IMR-90 (cell line): ENCODE results near the gene USH1G. TPM values are rescaled to one million over a fixed set of nuclear protein-coding genes. Genes with fewer than 3 reads are reported as not detected.

Source experiments
- ATAC-seq: fragments of 200-7000 bp; cut with Tn5 transposase; 2 replicates; pipeline ENCODE4 v1.9.1; 2020; ENCODE audit warnings: low read depth, mild to moderate bottlenecking, moderate library complexity
- BruUV-seq: library from RNA; stranded (reverse); fragments of 400-500 nt; replicated peaks from 2 replicates; lab custom pipeline; 2021; lab: Mats Ljungman, UMichigan
- CTCF ChIA-PET: fragments of 300-600 bp; formaldehyde crosslinking; extraction: SDS; loops from one replicate; lab custom pipeline; 2021; ENCODE audit warnings: antibody characterized with exemption; lab: Yijun Ruan, JAX
- POLR2A ChIA-PET: fragments of 300-600 bp; sonication (Branson Sonifier 250); formaldehyde crosslinking; loops from one replicate; lab custom pipeline; 2022; ENCODE audit warnings: antibody characterized with exemption; ENCODE audit not compliant: unreplicated experiment; lab: Charles Lee
- DNase-seq: peaks from one replicate; pipeline ENCODE4 v3.0.0; 2013
- H2AFZ ChIP-seq: replicated peaks from 2 replicates; pipeline ENCODE3; 2013; ENCODE audit warnings: low read length, mild to moderate bottlenecking; ENCODE audit not compliant: poor library complexity
- H2AK5ac ChIP-seq: 2 replicates; pipeline ENCODE4 v1.6.1; 2013; ENCODE audit warnings: low read depth, low read length, inconsistent platforms
- H2AK9ac ChIP-seq: replicated peaks from 2 replicates; pipeline ENCODE3; 2013; ENCODE audit warnings: mild to moderate bottlenecking, low read depth, low read length, moderate library complexity; ENCODE audit not compliant: poor library complexity
- H2BK120ac ChIP-seq: 2 replicates; pipeline ENCODE4 v1.6.1; 2013; ENCODE audit warnings: low read depth, low read length, inconsistent platforms
- H2BK15ac ChIP-seq: 3 replicates; pipeline ENCODE4 v1.6.1; 2013; ENCODE audit warnings: low read depth, low read length, inconsistent platforms
- H2BK20ac ChIP-seq: 2 replicates; pipeline ENCODE4 v1.6.1; 2013; ENCODE audit warnings: low read depth, mild to moderate bottlenecking, inconsistent platforms, low read length, moderate library complexity
- H2BK5ac ChIP-seq: 2 replicates; pipeline ENCODE4 v1.6.1; 2013; ENCODE audit warnings: mild to moderate bottlenecking, low read depth, low read length, inconsistent platforms; ENCODE audit not compliant: poor library complexity, severe bottlenecking
- H3K14ac ChIP-seq: replicated peaks from 2 replicates; pipeline ENCODE4 v1.6.1; 2013; ENCODE audit warnings: low read depth, low read length, inconsistent platforms
- H3K18ac ChIP-seq: 2 replicates; pipeline ENCODE4 v1.6.1; 2013; ENCODE audit warnings: low read depth, low read length, control low read depth
- H3K23ac ChIP-seq: 2 replicates; pipeline ENCODE4 v1.6.1; 2013; ENCODE audit warnings: low read depth, low read length, inconsistent platforms
- H3K27ac ChIP-seq: 2 replicates; pipeline ENCODE4 v1.5.1; 2013; ENCODE audit warnings: mild to moderate bottlenecking, control low read depth, low read length; ENCODE audit not compliant: insufficient read depth
- H3K27me3 ChIP-seq: 2 replicates; pipeline ENCODE4 v1.6.1; 2013; ENCODE audit warnings: low read length; ENCODE audit not compliant: control insufficient read depth, insufficient read depth
- H3K36me3 ChIP-seq: 2 replicates; pipeline ENCODE4 v1.6.1; 2013; ENCODE audit warnings: low read length, mixed read lengths; ENCODE audit not compliant: control insufficient read depth, insufficient read depth
- H3K4ac ChIP-seq: 2 replicates; pipeline ENCODE4 v1.6.1; 2013; ENCODE audit warnings: low read depth, low read length, inconsistent platforms
- H3K4me1 ChIP-seq: 2 replicates; pipeline ENCODE4 v1.6.1; 2013; ENCODE audit warnings: low read length, mixed read lengths; ENCODE audit not compliant: control insufficient read depth, insufficient read depth
- H3K4me2 ChIP-seq: 2 replicates; pipeline ENCODE4 v1.6.1; 2013; ENCODE audit warnings: low read depth, mild to moderate bottlenecking, control low read depth, low read length, moderate library complexity
- H3K4me3 ChIP-seq: 2 replicates; pipeline ENCODE4 v1.5.1; 2013; ENCODE audit warnings: low read depth, mild to moderate bottlenecking, control low read depth, low read length, moderate library complexity; ENCODE audit not compliant: insufficient read depth
- H3K56ac ChIP-seq: 2 replicates; pipeline ENCODE4 v1.6.1; 2013; ENCODE audit warnings: low read length, inconsistent platforms; ENCODE audit not compliant: insufficient read depth; ENCODE audit errors: extremely low read depth
- H3K79me1 ChIP-seq, 2 experiments: 2 replicates each; pipeline ENCODE4 v1.6.1; 2013; ENCODE audit warnings: low read length in 2 of 2, inconsistent platforms in 1 of 2, low read depth in 1 of 2
- H3K9ac ChIP-seq: 2 replicates; pipeline ENCODE4 v1.6.1; 2013; ENCODE audit warnings: low read depth, low read length, control low read depth
- H3K9me1 ChIP-seq: 2 replicates; pipeline ENCODE4 v1.6.1; 2013; ENCODE audit warnings: low read length, inconsistent platforms; ENCODE audit not compliant: insufficient read depth
- H3K9me3 ChIP-seq: 2 replicates; pipeline ENCODE4 v1.6.1; 2013; ENCODE audit warnings: low read length; ENCODE audit not compliant: control insufficient read depth, insufficient read depth
- H4K20me1 ChIP-seq: 2 replicates; pipeline ENCODE4 v1.6.1; 2013; ENCODE audit warnings: low read length, inconsistent platforms; ENCODE audit not compliant: insufficient read depth
- H4K5ac ChIP-seq: 2 replicates; pipeline ENCODE4 v1.6.1; 2013; ENCODE audit warnings: mild to moderate bottlenecking, low read depth, low read length, control low read depth
- H4K8ac ChIP-seq, 2 experiments: 2 replicates each; pipeline ENCODE4 v1.6.1; 2013; ENCODE audit warnings: low read depth in 2 of 2, low read length in 2 of 2, control low read depth in 1 of 2, inconsistent platforms in 1 of 2
- H4K91ac ChIP-seq: 2 replicates; pipeline ENCODE4 v1.6.1; 2013; ENCODE audit warnings: low read depth, low read length, inconsistent platforms; ENCODE audit not compliant: insufficient read depth
- CEBPB ChIP-seq: IDR thresholded peaks from 2 replicates; pipeline ENCODE4 v1.6.1; 2012; ENCODE audit warnings: low read depth, low read length, improper control_type of control experiment
- FOS ChIP-seq: fragments of 150-350 bp; IDR thresholded peaks from 2 replicates; pipeline ENCODE4 v1.6.1; 2016; ENCODE audit warnings: low read depth, low read length
- MAFK ChIP-seq: IDR thresholded peaks from 2 replicates; pipeline ENCODE4 v1.6.1; 2012; ENCODE audit warnings: low read depth, low read length, improper control_type of control experiment
- WGBS, 2 experiments: methylation state at CpG; one replicate each; pipeline versions ENCODE4 v1.1.5 to v1.1.7; 2013; ENCODE audit warnings: missing lambda C conversion rate in 2 of 2; ENCODE audit not compliant: insufficient read length in 1 of 2; ENCODE audit errors: extremely low coverage in 2 of 2; 5-methylcytosine and 5-hydroxymethylcytosine counted together
- dilution Hi-C: fragments of 300-500 bp; cut with HindIII; formaldehyde crosslinking; loops from one replicate; pipeline ENCODE4 v1.14.3; 2018; ENCODE audit warnings: low sequenced_read_pairs; ENCODE audit not compliant: unreplicated experiment
- in situ Hi-C: fragments of 300-500 bp; cut with MboI; formaldehyde crosslinking; loops from 3 replicates; pipeline ENCODE4 v1.14.3; 2019; ENCODE audit warnings: low sequenced_read_pairs, inconsistent platforms, mixed read lengths
- intact Hi-C: fragments of 100-400 bp; cut with micrococcal nuclease; formaldehyde crosslinking; loops from 2 replicates; pipeline ENCODE4 v1.10.0; 2022
- polyA plus RNA-seq, 3 experiments: library from polyadenylated mRNA; depleted of rRNA; stranded (reverse); fragments of >200 nt; gene quantifications; 2 replicates each; pipeline ENCODE4 v1.2.3, GENCODE V29; 2012; ENCODE audit warnings: low replicate concordance in 1 of 3
- total RNA-seq: library from RNA; depleted of rRNA; stranded (reverse); fragments of >200 nt; gene quantifications from 2 replicates; pipeline ENCODE4 v1.2.3, GENCODE V29; 2012
- TF ChIP-seq, protein P1 (sequence below): fragments of 150-350 bp; IDR thresholded peaks from 2 replicates; pipeline ENCODE4 v1.6.1; 2017; ENCODE audit warnings: mild to moderate bottlenecking, antibody characterized with exemption, low read length, low read depth

Gene USH1G
- total and polyA plus RNA-seq, 2 of the 4 experiments (the other 2 are of a cell fraction) = not detected

DNA sequence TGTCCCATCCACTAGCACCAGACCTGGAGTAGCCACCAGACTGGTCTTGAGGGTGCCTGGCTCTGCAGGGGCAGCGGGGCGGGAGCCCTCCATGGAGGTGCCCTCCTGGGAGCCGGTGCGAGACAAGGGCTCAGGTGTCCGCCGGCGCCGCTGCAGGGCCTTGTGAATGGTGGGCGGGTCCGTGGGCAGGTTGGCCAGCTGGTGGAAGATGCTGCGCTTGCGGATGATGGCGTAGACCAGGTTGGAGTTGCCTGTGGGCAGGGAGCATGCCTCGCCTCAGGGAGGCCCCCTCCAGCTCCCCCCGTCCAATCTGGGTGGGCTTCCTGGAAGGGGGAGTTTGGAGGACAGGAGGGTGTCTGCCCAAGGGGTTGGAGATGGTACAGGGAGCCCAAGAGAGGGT, 31.1 kb upstream of the USH1G start:
- no peaks in the 10 kb centered on the region for H3K36me3 ChIP-seq
- no peak overlapping the region for H2AFZ ChIP-seq
- H2BK5ac ChIP-seq = no peak overlapping the region
- no peak overlapping the region for H3K23ac ChIP-seq
- H3K79me1 ChIP-seq = no peaks in the 10 kb centered on the region
- H2AK5ac ChIP-seq = no peak overlapping the region
- no peak overlapping the region for H3K27ac ChIP-seq
- dilution Hi-C loops = no loop called here
- no peak overlapping the region for H2BK20ac ChIP-seq
- H4K91ac ChIP-seq = no peak overlapping the region
- DNase-seq (no peak), ATAC-seq (no peak)
- H3K27me3 ChIP-seq = peaks cover 50% of the 10 kb centered on the region
- no peaks in the 10 kb centered on the region for H3K9me1 ChIP-seq
- no peak overlapping the region for H3K14ac ChIP-seq
- no peaks in the 10 kb centered on the region for H3K4me1 ChIP-seq
- H3K9ac ChIP-seq = no peak overlapping the region
- no peak overlapping the region for H3K4me3 ChIP-seq
- no peak overlapping the region for H3K4ac ChIP-seq
- H2BK15ac ChIP-seq = no peak overlapping the region
- TF ChIP-seq MAFK (no peak), CEBPB (no peak), FOS (no peak)
- TF ChIP-seq, protein P1, sequence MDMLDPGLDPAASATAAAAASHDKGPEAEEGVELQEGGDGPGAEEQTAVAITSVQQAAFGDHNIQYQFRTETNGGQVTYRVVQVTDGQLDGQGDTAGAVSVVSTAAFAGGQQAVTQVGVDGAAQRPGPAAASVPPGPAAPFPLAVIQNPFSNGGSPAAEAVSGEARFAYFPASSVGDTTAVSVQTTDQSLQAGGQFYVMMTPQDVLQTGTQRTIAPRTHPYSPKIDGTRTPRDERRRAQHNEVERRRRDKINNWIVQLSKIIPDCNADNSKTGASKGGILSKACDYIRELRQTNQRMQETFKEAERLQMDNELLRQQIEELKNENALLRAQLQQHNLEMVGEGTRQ = no peak
- no peak overlapping the region for H4K8ac ChIP-seq
- no peak overlapping the region for H2BK120ac ChIP-seq
- H2AK9ac ChIP-seq = no peak overlapping the region
- intact Hi-C loops = no loop called here
- 80% methylated on average over 8 of the region's 15 CpGs; no CpG with 5 or more reads in 1 of the 2 experiments for WGBS, 2 experiments
- in situ Hi-C loops = loop anchor here (10.0 kb wide), 1 partner anchor 209 kb away; the partner anchor contains the start of gene NHERF1
- POLR2A ChIA-PET = no interaction called here
- no peak overlapping the region for H3K18ac ChIP-seq
- H4K20me1 ChIP-seq = no peaks in the 10 kb centered on the region
- H3K4me2 ChIP-seq = no peak overlapping the region
- no TSS peak for BruUV-seq
- H4K5ac ChIP-seq = no peak overlapping the region
- no peak overlapping the region for H3K56ac ChIP-seq
- no peaks in the 10 kb centered on the region for H3K9me3 ChIP-seq
- CTCF ChIA-PET = no interaction called here
